Measurements from ENCODE around the gene MESP2. TPM values are rescaled to one million over a fixed set of nuclear protein-coding genes. Genes with fewer than 3 reads are reported as not detected.
A peak's percentile ranks its signal among the peaks of the same experiment; 100 is the strongest.

MESP2 gene
- total and polyA plus RNA-seq, 9 of the 15 experiments (the other 6 are each of a cell fraction or from before 2014, with no cell fraction given): 0.08 to 0.82 (median 0.37) TPM

DNA sequence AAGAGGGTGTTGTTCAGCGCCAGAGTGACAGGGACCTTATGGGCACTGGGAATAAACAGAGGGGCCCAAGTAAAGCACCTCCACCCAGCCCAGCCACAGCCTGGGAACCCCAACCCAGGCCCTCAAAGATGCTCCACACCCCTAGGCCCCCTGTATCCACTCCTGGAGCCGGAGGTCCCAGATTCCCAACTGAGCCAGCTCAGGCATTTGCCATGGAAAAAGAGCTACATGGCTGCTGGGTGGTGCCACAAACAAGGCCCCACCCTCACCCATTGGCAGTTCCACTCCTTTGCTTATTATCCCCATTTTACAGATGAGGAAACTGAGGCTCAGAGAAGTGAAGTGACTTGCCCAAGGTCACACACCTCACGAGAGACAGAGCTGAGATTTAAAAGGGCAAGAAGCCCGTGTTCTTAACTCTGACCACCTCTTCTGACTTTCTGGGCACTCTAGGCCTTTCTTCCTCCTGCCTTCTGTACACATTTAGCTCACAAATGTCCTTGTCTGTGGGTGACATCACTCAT, 21.6 kb downstream of the MESP2 start:
- BruUV-seq (replicated peaks): no TSS peak
- no peaks in the 10 kb centered on the region for H3K79me2 ChIP-seq (ENCODE audit: control insufficient read depth, insufficient read depth, low read length)
- no peaks in the 10 kb centered on the region for H3K9me1 ChIP-seq (ENCODE audit: control insufficient read depth, insufficient read depth, low read length)
- no peaks in the 10 kb centered on the region for H3K36me3 ChIP-seq (ENCODE audit: control insufficient read depth, insufficient read depth, low read length)
- H2AFZ ChIP-seq (ENCODE audit: low read depth, low read length): no peak overlapping the region
- FAIRE-seq (no peak), DNase-seq (ENCODE audit: extremely low read depth in 1 of 4, low spot score in 3 of 4) (no peak), ATAC-seq (no peak)
- 39% methylated on average over 4 of the region's 4 CpGs for WGBS (ENCODE audit: insufficient coverage, low coverage, missing lambda C conversion rate)
- 0 out of 4 replicates have a peak overlapping the region, but pooled peaks of 1 of the 2 experiments have one; percentile 7 for H3K9ac ChIP-seq (ENCODE audit: insufficient read depth in 1 of 2, low read depth in 2 of 2, low read length in 2 of 2)
- in situ Hi-C loops (cut with MboI) (no loop called here), intact Hi-C loops (cut with micrococcal nuclease) (no loop called here)
- H3K27ac ChIP-seq (ENCODE audit: extremely low read depth, low read depth, low read length): no peak overlapping the region
- CTCF ChIA-PET (ENCODE audit: low intra/inter-chr PET ratio): no interaction called here
- H3K4me1 ChIP-seq (replicated peaks in 1 of 2; ENCODE audit: control insufficient read depth in 2 of 2, insufficient read depth in 2 of 2, low read length in 2 of 2): peaks cover 0 to 11% of the 10 kb centered on the region in 2 experiments; a peak in 3 of 5 replicates
- no peak overlapping the region for H3K4me2 ChIP-seq (ENCODE audit: insufficient read depth, low read length)
- no peaks in the 10 kb centered on the region for H3K9me3 ChIP-seq (replicated peaks; ENCODE audit: control insufficient read depth, insufficient read depth, low read depth, low read length)
- POLR2A ChIA-PET: interaction anchor here (0.8 kb wide), 1 partner anchor 17 kb away, joined by 3 read pairs; no protein-coding TSS in a partner anchor
- H3K4me3 ChIP-seq: no peak overlapping the region
- H3K27me3 ChIP-seq (ENCODE audit: control insufficient read depth in 2 of 2, insufficient read depth in 2 of 2, low read length in 2 of 2): peaks cover 0 to 7% of the 10 kb centered on the region in 2 experiments; a peak in 1 of 5 replicates
- peaks cover 2% of the 10 kb centered on the region; the same call in 1 of the 2 replicates for H4K20me1 ChIP-seq (replicated peaks; ENCODE audit: control insufficient read depth, insufficient read depth, low read length)
- no peak for TF ChIP-seq ZNF239 (CRISPR knock-in tag; IDR thresholded peaks at IDR 0.05)
- no peak for TF ChIP-seq FOSL1 (tag; conservative IDR thresholded peaks at IDR 0.05)
- TF ChIP-seq SNIP1 (IDR thresholded peaks at IDR 0.05; ENCODE audit: low read depth): no peak
- no peak for TF ChIP-seq CBFB (CRISPR knock-in tag; IDR thresholded peaks at IDR 0.05)
- no peak for TF ChIP-seq FOS (IDR thresholded peaks at IDR 0.05; ENCODE audit: extremely low read depth, insufficient read length)
- TF ChIP-seq BCOR (IDR thresholded peaks at IDR 0.05): peak; percentile 39; the same call in 1 of the 2 replicates
- TF ChIP-seq ZBTB1 (CRISPR knock-in tag; IDR thresholded peaks at IDR 0.05; ENCODE audit: borderline replicate concordance, low read depth): no peak
- TF ChIP-seq, protein P1, sequence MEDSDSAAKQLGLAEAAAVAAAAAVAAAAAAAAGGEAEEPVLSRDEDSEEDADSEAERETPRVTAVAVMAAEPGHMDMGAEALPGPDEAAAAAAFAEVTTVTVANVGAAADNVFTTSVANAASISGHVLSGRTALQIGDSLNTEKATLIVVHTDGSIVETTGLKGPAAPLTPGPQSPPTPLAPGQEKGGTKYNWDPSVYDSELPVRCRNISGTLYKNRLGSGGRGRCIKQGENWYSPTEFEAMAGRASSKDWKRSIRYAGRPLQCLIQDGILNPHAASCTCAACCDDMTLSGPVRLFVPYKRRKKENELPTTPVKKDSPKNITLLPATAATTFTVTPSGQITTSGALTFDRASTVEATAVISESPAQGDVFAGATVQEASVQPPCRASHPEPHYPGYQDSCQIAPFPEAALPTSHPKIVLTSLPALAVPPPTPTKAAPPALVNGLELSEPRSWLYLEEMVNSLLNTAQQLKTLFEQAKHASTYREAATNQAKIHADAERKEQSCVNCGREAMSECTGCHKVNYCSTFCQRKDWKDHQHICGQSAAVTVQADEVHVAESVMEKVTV (CRISPR knock-in tag; IDR thresholded peaks at IDR 0.05): no peak
- TF ChIP-seq, protein P2, sequence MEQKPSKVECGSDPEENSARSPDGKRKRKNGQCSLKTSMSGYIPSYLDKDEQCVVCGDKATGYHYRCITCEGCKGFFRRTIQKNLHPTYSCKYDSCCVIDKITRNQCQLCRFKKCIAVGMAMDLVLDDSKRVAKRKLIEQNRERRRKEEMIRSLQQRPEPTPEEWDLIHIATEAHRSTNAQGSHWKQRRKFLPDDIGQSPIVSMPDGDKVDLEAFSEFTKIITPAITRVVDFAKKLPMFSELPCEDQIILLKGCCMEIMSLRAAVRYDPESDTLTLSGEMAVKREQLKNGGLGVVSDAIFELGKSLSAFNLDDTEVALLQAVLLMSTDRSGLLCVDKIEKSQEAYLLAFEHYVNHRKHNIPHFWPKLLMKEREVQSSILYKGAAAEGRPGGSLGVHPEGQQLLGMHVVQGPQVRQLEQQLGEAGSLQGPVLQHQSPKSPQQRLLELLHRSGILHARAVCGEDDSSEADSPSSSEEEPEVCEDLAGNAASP (IDR thresholded peaks at IDR 0.05): no peak
- 0 out of 4 replicates have a peak, but pooled peaks of 1 of the 2 experiments have one; percentile 33 for TF ChIP-seq KDM1A (IDR thresholded peaks at IDR 0.05)
- TF ChIP-seq SETDB1 (IDR thresholded peaks at IDR 0.05; ENCODE audit: low read length): no peak
- TF ChIP-seq RCOR1 (IDR thresholded peaks at IDR 0.05; ENCODE audit: borderline replicate concordance in 1 of 2, low read depth in 2 of 2, low read length in 2 of 2): 0 out of 4 replicates have a peak, but pooled peaks of 1 of the 2 experiments have one; percentile 29
- TF ChIP-seq ADNP (tag; IDR thresholded peaks at IDR 0.05): 0 out of 2 replicates have a peak, but pooled peaks have one; percentile 39
- TF ChIP-seq HMG20A (CRISPR knock-in tag; conservative IDR thresholded peaks at IDR 0.05): no peak
- no peak for TF ChIP-seq MAZ (CRISPR knock-in tag; conservative IDR thresholded peaks at IDR 0.05 in 1 of 2, IDR thresholded peaks at IDR 0.05 in 1 of 2)
- no peak for TF ChIP-seq IFI16 (CRISPR knock-in tag; IDR thresholded peaks at IDR 0.05)
- no peak for TF ChIP-seq NFIC (IDR thresholded peaks at IDR 0.05)
- no peak for TF ChIP-seq NR2F6 (CRISPR knock-in tag; IDR thresholded peaks at IDR 0.05)
- TF ChIP-seq ZC3H4 (CRISPR knock-in tag; IDR thresholded peaks at IDR 0.05; ENCODE audit: borderline replicate concordance): no peak
